H1 (cell line): Measurements from ENCODE around the gene SMARCA2. TPM values are rescaled to one million over a fixed set of nuclear protein-coding genes. Genes with fewer than 3 reads are reported as not detected.

Source experiments
- CTCF ChIA-PET: fragments of 300-600 bp; sonication (Branson Sonifier 250); formaldehyde crosslinking; loops from one replicate; lab custom pipeline; 2021; ENCODE audit not compliant: partially characterized antibody; lab: Charles Lee
- POLR2A ChIA-PET: fragments of 300-600 bp; sonication (Branson Sonifier 250); formaldehyde crosslinking; loops from one replicate; lab custom pipeline; 2021; ENCODE audit warnings: inconsistent platforms; ENCODE audit not compliant: partially characterized antibody; lab: Charles Lee
- DNase-seq, 2 experiments: peaks; one replicate each; pipeline versions ENCODE4 v3.0.0 to v3.0.0-alpha.2; 2010 to 2022; ENCODE audit warnings: low spot score in 2 of 2, low read depth in 1 of 2, mixed read lengths in 1 of 2
- FAIRE-seq: peaks from 2 replicates; lab custom pipeline; 2011; peaks lifted over from hg19 to GRCh38; lab: Jason Lieb, UNC
- H2AFZ ChIP-seq: 2 replicates; pipeline ENCODE4 v1.8.1; 2012; ENCODE audit warnings: low read length, inconsistent platforms
- H2AK5ac ChIP-seq: 2 replicates; pipeline ENCODE4 v1.6.1; 2013; ENCODE audit warnings: low read depth, low read length
- H2BK120ac ChIP-seq: replicated peaks from 2 replicates; pipeline ENCODE3; 2013; ENCODE audit warnings: low read depth, low read length, inconsistent platforms
- H2BK12ac ChIP-seq: 2 replicates; pipeline ENCODE4 v1.6.1; 2013; ENCODE audit warnings: low read depth, low read length
- H2BK15ac ChIP-seq: 2 replicates; pipeline ENCODE4 v1.6.1; 2013; ENCODE audit warnings: low read length
- H2BK20ac ChIP-seq: 2 replicates; pipeline ENCODE4 v1.6.1; 2013; ENCODE audit warnings: low read length
- H2BK5ac ChIP-seq: 2 replicates; pipeline ENCODE4 v1.6.1; 2013; ENCODE audit warnings: low read depth, low read length
- H3K14ac ChIP-seq: 2 replicates; pipeline ENCODE4 v1.6.1; 2013; ENCODE audit warnings: inconsistent platforms; ENCODE audit not compliant: insufficient read length
- H3K18ac ChIP-seq: 2 replicates; pipeline ENCODE4 v1.6.1; 2013; ENCODE audit warnings: low read length; ENCODE audit errors: extremely low read depth
- H3K23ac ChIP-seq: 2 replicates; pipeline ENCODE4 v1.6.1; 2013; ENCODE audit warnings: inconsistent platforms; ENCODE audit not compliant: insufficient read length
- H3K23me2 ChIP-seq: 2 replicates; pipeline ENCODE4 v1.6.1; 2013; ENCODE audit warnings: low read depth, low read length
- H3K27ac ChIP-seq: 2 replicates; pipeline ENCODE4 v1.6.1; 2011; ENCODE audit warnings: low read depth, low read length, inconsistent platforms
- H3K27me3 ChIP-seq, 4 experiments: replicated peaks in 1 of 4; 1 replicate in 1 of 4; 2 replicates in 3 of 4; pipeline versions ENCODE4 v1.6.1 to v1.8.1; 2011 to 2013; ENCODE audit warnings: low read length in 3 of 4, mild to moderate bottlenecking in 3 of 4, inconsistent platforms in 2 of 4, mixed read lengths in 2 of 4, moderate library complexity in 1 of 4; ENCODE audit not compliant: control insufficient read depth in 3 of 4, insufficient read depth in 3 of 4; ENCODE audit errors: extremely low read depth in 1 of 4
- H3K36me3 ChIP-seq, 4 experiments: 2 replicates each; pipeline versions ENCODE4 v1.6.1 to v1.8.1; 2011 to 2013; ENCODE audit warnings: mild to moderate bottlenecking in 4 of 4, low read length in 3 of 4, moderate library complexity in 2 of 4, control low read depth in 1 of 4, inconsistent platforms in 1 of 4; ENCODE audit not compliant: insufficient read depth in 4 of 4, control insufficient read depth in 2 of 4
- H3K4ac ChIP-seq: replicated peaks from 2 replicates; pipeline ENCODE3; 2013; ENCODE audit warnings: low read length, low read depth, mixed read lengths, inconsistent platforms; ENCODE audit not compliant: insufficient read length
- H3K4me1 ChIP-seq, 4 experiments: replicated peaks in 1 of 4; 1 replicate in 1 of 4; 2 replicates in 3 of 4; pipeline versions ENCODE4 v1.6.1 to v1.8.1; 2011 to 2013; ENCODE audit warnings: low read length in 3 of 4, inconsistent platforms in 2 of 4, mixed read lengths in 1 of 4; ENCODE audit not compliant: insufficient read depth in 4 of 4, control insufficient read depth in 3 of 4
- H3K4me2 ChIP-seq, 2 experiments: 2 replicates each; pipeline versions ENCODE4 v1.6.1 to v1.8.1; 2011 to 2013; ENCODE audit warnings: low read depth in 2 of 2, low read length in 2 of 2, control low read depth in 1 of 2, inconsistent platforms in 1 of 2, mild to moderate bottlenecking in 1 of 2; ENCODE audit not compliant: insufficient read depth in 1 of 2
- H3K4me3 ChIP-seq, 4 experiments: fragments of 200-600, 300-600 bp in 1 of 4; sonication (generic), shearing (Covaris generic), sonication (Bioruptor Twin) in 1 of 4; 2 replicates each; pipeline versions ENCODE4 v1.5.1 to v1.8.1; 2011 to 2016; ENCODE audit warnings: low read length in 4 of 4, low read depth in 3 of 4, control low read depth in 2 of 4, inconsistent platforms in 2 of 4, mild to moderate bottlenecking in 2 of 4, mixed read lengths in 1 of 4, moderate library complexity in 1 of 4; ENCODE audit not compliant: insufficient read depth in 2 of 4; ENCODE audit errors: extremely low read depth in 1 of 4
- H3K56ac ChIP-seq: replicated peaks from 2 replicates; pipeline ENCODE3; 2013; ENCODE audit warnings: low read depth, mild to moderate bottlenecking, mixed read lengths, low read length, inconsistent platforms; ENCODE audit not compliant: insufficient read length
- H3K79me1 ChIP-seq: 2 replicates; pipeline ENCODE4 v1.6.1; 2013; ENCODE audit warnings: low read depth, low read length, control low read depth
- H3K79me2 ChIP-seq, 2 experiments: 2 replicates each; pipeline versions ENCODE4 v1.6.1 to v1.8.1; 2012 to 2013; ENCODE audit warnings: low read length in 2 of 2, mild to moderate bottlenecking in 2 of 2, inconsistent platforms in 1 of 2; ENCODE audit not compliant: insufficient read depth in 2 of 2, control insufficient read depth in 1 of 2
- H3K9ac ChIP-seq, 4 experiments: replicated peaks in 1 of 4; 1 replicate in 1 of 4; 2 replicates in 3 of 4; pipeline versions ENCODE4 v1.6.1 to v1.8.1; 2011 to 2013; ENCODE audit warnings: low read depth in 3 of 4, low read length in 3 of 4, control low read depth in 2 of 4, mild to moderate bottlenecking in 2 of 4, moderate library complexity in 2 of 4, inconsistent platforms in 1 of 4; ENCODE audit errors: extremely low read depth in 1 of 4
- H3K9me3 ChIP-seq, 2 experiments: 2 replicates each; pipeline versions ENCODE4 v1.6.1 to v1.8.1; 2012 to 2013; ENCODE audit warnings: mild to moderate bottlenecking in 2 of 2, moderate library complexity in 2 of 2, control low read depth in 1 of 2, inconsistent platforms in 1 of 2, low read depth in 1 of 2, low read length in 1 of 2, mixed read lengths in 1 of 2; ENCODE audit not compliant: insufficient read depth in 2 of 2
- H4K20me1 ChIP-seq, 2 experiments: replicated peaks in 1 of 2; 2 replicates each; pipeline versions ENCODE3 to v1.8.1; 2011 to 2013; ENCODE audit warnings: inconsistent platforms in 2 of 2, low read length in 2 of 2, mild to moderate bottlenecking in 1 of 2; ENCODE audit not compliant: insufficient read depth in 2 of 2, control insufficient read depth in 1 of 2
- H4K5ac ChIP-seq: 2 replicates; pipeline ENCODE4 v1.6.1; 2013; ENCODE audit warnings: low read length, low read depth, mixed read lengths, inconsistent platforms; ENCODE audit not compliant: insufficient read length
- H4K8ac ChIP-seq: 2 replicates; pipeline ENCODE4 v1.8.0; 2013; ENCODE audit warnings: mild to moderate bottlenecking, moderate library complexity, low read length, inconsistent platforms; ENCODE audit not compliant: insufficient read depth; ENCODE audit errors: extremely low read depth
- H4K91ac ChIP-seq: replicated peaks from 2 replicates; pipeline ENCODE3; 2013; ENCODE audit warnings: low read length, mixed read lengths, inconsistent platforms; ENCODE audit not compliant: insufficient read length
- EP300 ChIP-seq, 2 experiments: IDR thresholded peaks; 1 replicate in 1 of 2; 2 replicates in 1 of 2; pipeline ENCODE4 v1.6.1; 2011 to 2012; ENCODE audit warnings: low read depth in 2 of 2, low read length in 2 of 2, mild to moderate bottlenecking in 2 of 2, borderline replicate concordance in 1 of 2, inconsistent platforms in 1 of 2, moderate library complexity in 1 of 2
- MAFK ChIP-seq: IDR thresholded peaks from 2 replicates; pipeline ENCODE4 v1.6.1; 2012; ENCODE audit warnings: low read depth, mild to moderate bottlenecking, improper control_type of control experiment, low read length
- WGBS, 2 experiments: shearing (Covaris generic) in 1 of 2; methylation state at CpG; one replicate each; pipeline versions ENCODE4 v1.1.6 to v1.1.7; 2013 to 2015; ENCODE audit warnings: low lambda C conversion rate in 2 of 2, mixed read lengths in 2 of 2, inconsistent platforms in 1 of 2, low coverage in 1 of 2, missing lambda C conversion rate in 1 of 2; ENCODE audit not compliant: insufficient replicate concordance in 2 of 2, insufficient coverage in 1 of 2, insufficient read length in 1 of 2; ENCODE audit errors: extremely low coverage in 1 of 2, missing lambda C conversion rate in 1 of 2; 5-methylcytosine and 5-hydroxymethylcytosine counted together
- polyA plus RNA-seq, 7 experiments: library from polyadenylated mRNA; depleted of rRNA in 3 of 7; stranded (reverse) in 5 of 7; unstranded in 2 of 7; fragments of >200 nt in 5 of 7; fragments of 200-250 nt in 2 of 7; gene quantifications; 1 replicate in 5 of 7; 2 replicates in 1 of 7; 4 replicates in 1 of 7; pipeline versions ENCODE4 v1.2.1 to v1.2.3, GENCODE V29; 2011 to 2013; ENCODE audit warnings: missing spikeins in 2 of 7, mixed read lengths in 2 of 7
- total RNA-seq: library from RNA; stranded (reverse); fragmentation: NEBNext Ultra II Directional; extraction: Animal tissue kit (Norgen Biotek cat#: 25700); gene quantifications from 2 replicates; pipeline ENCODE4 v1.2.1, GENCODE V29; 2021

Gene SMARCA2
- total and polyA plus RNA-seq, 2 of the 8 experiments (the other 6 are each of a cell fraction or from before 2014, with no cell fraction given), result 6.3 to 21.7 TPM

DNA sequence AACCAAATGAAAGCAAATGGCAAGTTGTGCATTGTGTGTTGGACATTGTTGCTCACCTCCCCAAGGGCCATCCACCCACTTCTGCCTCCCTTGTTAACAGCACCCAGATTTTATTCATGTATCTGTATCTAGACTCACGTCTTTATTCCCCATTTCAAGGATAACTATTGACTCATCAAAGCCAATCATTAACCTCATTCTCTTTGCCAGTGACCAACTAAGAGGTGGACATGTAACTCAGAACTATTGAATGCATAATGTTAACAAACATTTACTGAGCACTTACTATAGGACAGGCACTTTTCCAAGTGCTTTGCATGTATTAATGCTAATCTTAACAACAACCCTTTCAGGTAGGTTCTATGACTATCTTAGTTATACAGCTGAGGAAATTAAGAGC is 45.2 kb upstream of the SMARCA2 start:
- no peak overlapping the region for H3K4me2 ChIP-seq
- H3K4me1 ChIP-seq, result no peaks in the 10 kb centered on the region
- no peak overlapping the region for H3K18ac ChIP-seq
- H3K9me3 ChIP-seq, result peaks cover 12% of the 10 kb centered on the region in 2 experiments
- H3K27ac ChIP-seq, result no peak overlapping the region
- no peak overlapping the region for H2BK20ac ChIP-seq
- H4K20me1 ChIP-seq, result no peaks in the 10 kb centered on the region
- no peak overlapping the region for H2AFZ ChIP-seq
- H3K14ac ChIP-seq, result no peak overlapping the region
- H3K27me3 ChIP-seq, result no peaks in the 10 kb centered on the region
- H4K91ac ChIP-seq, result no peak overlapping the region
- H3K36me3 ChIP-seq, result no peaks in the 10 kb centered on the region
- POLR2A ChIA-PET, result no interaction called here
- no peak overlapping the region for H3K56ac ChIP-seq
- H3K23me2 ChIP-seq, result no peaks in the 10 kb centered on the region
- 85% methylated on average over 1 of the region's 1 CpG; no CpG with 5 or more reads in 1 of the 2 experiments for WGBS, 2 experiments
- no peak overlapping the region for H2BK120ac ChIP-seq
- H3K9ac ChIP-seq, result no peak overlapping the region
- CTCF ChIA-PET, result interaction anchor here (1.5 kb wide), 1 partner anchor 28 kb away, joined by 4 read pairs; no protein-coding TSS in a partner anchor
- H3K79me2 ChIP-seq, result no peaks in the 10 kb centered on the region
- no peak overlapping the region for H3K4me3 ChIP-seq
- no peaks in the 10 kb centered on the region for H3K79me1 ChIP-seq
- no peak for FAIRE-seq
- no peak overlapping the region for H2BK15ac ChIP-seq
- TF ChIP-seq MAFK, result no peak
- no peak for TF ChIP-seq EP300 (IDR thresholded peaks at IDR 0.05; ENCODE audit: borderline replicate concordance in 1 of 2, low read depth in 2 of 2, low read length in 2 of 2)
- H2BK5ac ChIP-seq, result no peak overlapping the region
- no peak overlapping the region for H3K23ac ChIP-seq
- no peak overlapping the region for H2AK5ac ChIP-seq
- no peak overlapping the region for H4K8ac ChIP-seq
- H2BK12ac ChIP-seq, result no peak overlapping the region
- DNase-seq, result no peak
- H3K4ac ChIP-seq, result no peak overlapping the region
- no peak overlapping the region for H4K5ac ChIP-seq
